NOMO-1 (cell line): Measurements from ENCODE around the gene RD3L.

Source experiments
- DNase-seq, 2 experiments: peaks; one replicate each; lab custom pipeline; 2025; ENCODE audit not compliant: unreplicated experiment in 2 of 2; lab: John Stamatoyannopoulos, UW

Gene RD3L

DNA sequence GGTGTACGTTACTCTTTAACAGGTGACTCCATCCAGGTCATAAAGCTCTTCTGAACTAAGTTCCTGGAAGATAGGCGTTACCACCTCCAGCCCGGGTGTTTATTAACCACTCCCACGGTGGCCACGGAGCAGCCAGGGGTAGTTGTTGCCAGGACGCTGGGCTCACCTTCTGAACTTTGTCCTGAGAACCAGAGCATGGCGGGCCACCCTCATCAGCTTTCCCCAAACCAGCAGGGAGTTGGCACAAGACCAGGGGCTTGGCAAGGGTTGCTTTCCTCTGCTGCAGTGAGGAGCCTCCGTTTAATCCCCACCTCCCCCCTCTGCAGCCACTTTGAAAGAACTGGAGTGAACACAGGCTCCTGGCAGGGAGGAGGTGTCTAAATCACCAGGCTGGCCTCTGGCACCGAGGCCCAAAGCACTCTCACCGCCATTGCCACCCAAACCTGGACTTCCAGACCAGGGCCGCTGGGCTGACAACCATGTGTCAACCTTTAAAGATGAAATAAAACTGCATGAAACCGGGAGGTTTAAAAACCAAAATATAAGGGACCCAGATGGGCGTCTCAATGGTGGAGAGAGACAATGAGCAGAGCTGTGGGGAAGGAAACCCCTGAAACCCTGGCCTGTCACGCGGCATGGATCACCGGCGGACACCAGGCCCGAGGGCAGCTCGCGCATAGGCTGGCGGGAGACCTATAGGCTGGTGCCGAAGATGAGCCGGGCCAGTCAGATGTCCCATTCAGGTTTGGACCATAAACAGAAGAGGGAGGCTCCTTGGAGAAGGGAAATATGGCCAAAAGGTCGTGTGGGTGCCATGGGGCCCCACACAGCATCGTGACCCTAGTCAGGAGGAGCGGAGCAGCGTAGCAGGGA lies 45.0 kb downstream of the RD3L start:
- DNase-seq, result no peak

DNA sequence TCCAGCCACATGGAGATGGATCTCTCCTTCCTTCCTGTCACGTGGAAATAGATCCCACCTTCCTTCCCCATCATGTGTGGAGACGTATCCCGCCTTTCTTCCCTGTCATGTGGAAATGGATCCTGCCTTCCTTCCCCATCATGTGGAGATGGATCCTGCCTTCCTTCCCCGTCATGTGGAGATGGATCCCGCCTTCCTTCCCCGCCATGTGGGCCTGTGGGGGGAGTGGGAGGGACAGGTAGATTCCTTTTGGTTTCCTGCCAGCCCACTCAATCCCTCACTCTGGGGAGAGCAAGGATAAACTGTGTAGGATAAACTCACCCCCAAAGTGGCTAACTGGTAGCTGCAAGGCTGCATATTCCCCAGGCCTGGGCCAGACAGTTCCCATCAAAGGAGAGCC lies 45.8 kb downstream of the RD3L start:
- DNase-seq, result no peak

DNA sequence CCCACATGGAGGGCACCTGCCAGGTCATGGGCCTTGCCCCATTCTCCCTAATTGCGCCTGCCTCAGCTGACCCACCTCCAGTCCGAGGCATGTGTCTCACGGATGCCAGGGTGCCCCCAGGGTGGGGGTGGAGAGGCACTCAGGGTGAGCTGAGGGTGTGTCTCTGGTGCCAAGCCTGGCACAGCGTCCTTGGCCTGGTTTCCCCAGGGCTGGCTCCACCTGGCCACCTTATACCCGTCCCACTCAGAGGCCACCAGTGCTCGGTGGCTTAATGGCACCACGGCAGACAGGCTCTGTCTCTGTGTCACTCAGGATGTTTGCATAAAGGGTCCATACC lies 47.6 kb downstream of the RD3L start:
- DNase-seq, result no peak

DNA sequence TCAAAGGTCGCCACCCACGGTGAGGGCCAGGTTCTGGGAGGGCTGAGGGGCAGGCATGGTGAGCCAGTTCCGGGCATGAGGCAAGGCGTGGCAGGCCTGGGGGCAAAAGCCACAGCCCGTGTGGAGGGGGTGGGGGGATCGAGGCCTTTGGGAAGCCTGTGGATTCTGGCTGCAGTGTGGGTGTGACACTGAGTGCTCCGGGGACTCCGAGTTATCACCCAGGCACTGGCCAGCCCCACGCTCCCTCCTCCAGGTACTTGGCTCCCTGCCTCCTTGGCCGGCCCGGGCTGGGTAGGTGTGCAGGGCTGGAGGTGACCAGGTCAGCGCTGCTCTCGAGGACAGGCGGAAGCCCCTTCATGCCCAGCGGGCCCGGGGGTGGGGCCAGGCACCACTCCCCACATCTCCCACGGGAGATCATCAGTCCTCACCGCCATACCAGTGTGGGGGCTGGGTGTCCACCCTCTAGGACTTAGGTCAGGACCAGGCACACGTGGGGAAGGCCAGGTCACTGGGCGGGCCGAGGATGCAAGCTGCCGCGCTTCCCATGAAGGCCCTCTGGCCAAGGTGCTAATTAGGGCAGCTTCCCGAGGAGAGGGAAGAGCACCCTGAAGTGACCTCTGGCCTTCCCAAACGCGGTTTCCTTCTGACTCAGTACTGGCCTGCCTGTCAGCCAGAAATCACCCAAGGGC lies 48.2 kb downstream of the RD3L start:
- DNase-seq, result no peak

DNA sequence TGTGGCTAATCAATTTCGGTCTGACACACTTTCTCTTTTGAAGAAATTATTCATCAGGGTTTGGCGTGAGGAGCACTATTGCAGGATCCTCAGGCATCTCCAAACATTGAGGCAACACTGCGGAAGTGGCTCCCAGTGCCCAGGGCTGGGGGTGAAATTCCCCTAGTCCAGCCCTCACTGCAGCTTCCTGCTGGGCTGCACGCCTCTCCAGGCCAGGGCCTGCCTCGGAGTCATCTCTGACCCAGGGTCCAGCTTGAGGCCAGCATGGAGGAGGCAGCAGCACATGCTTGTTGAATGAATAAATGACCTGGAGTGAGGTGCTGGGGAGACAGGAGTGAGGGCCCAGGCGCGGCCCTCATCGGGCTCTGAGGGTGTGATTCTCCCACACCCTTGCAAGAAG lies 50.1 kb downstream of the RD3L start:
- no peak for DNase-seq

DNA sequence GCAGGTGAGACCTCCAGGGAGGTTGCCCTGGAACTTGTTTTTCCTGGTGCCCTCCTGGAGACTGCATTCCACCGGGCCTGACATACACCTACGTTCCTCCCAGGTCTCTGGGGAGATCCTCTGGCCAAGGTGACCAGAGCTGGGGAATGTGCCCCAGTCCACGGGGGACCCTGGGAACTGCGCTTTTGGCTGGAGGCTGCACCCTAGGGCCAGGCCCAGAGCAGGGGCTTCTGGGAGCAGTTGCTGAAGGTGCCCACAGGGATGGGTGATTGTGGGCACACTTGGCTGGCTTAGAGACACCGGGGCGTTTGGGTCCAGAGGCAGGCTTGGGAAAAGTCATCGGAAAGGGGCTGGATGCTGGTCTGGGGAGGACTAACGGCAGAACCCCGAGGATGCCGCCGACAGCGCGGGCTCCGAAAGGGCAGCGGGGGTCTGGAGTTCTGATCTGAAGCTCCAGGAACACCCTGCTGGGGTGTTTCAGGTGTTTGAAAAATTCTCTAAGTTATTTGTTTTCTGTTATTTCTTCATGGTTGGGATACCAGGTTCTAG lies 50.6 kb downstream of the RD3L start:
- DNase-seq, result no peak

DNA sequence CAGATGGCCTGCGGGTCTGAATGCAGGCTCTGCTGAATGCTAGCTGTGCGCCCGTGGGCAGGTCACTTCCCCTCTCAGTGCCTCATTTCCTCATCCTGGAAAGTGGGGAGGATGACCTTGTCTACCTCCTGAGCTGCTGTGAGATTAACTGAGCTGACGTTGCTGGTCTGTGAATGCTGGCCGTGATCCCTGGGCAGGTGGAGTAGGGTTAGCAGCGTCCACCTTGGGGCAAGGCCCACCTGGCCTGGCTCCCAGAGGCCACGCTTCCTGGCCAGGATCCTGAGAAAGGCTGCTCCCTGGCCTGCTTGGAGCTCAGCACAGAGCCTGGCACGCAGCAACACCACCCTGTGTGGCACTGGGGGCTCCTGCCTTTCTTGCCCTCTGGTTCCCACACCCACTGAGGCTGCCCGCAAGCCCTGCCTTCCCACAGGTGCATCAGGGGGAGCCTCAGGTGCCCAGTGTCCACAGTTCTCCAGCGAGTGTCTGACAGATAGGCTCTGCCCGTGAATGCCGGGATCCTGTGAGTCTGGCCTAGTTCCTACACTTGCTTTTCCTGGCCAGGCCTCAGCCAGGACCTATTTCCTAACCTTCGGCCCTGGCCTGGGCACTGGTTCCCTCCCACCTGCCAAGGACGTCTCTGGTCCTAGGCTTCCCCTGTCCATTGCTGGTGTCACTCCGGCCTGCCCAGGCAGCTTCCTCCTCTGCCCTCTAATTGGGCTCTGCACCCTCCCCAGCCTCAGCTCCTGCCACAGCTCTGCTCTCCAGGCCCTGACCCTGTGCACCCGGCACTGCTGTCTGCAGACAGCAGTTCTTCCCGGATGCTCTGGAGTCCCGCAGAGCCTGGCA lies 51.3 kb downstream of the RD3L start:
- no peak for DNase-seq
